Measurements from ENCODE around the gene PUM2.

GRCh38 chr2:20372896-20373640 lies 22.4 kb upstream of the PUM2 start:
- TF ChIP-seq CTCF (IDR thresholded peaks at IDR 0.05) = no peak
- no peak for TF ChIP-seq POLR2A (IDR thresholded peaks at IDR 0.05)
